GM19023 (cell line): ENCODE data around the gene SH3GLB2.
"Not testable (repeated sequence)": the region's sequence is repeated elsewhere in the genome, so short reads cannot be mapped to it uniquely, and the experiment has no call there.

Source experiments
- ATAC-seq: cut with Tn5 transposase; IDR thresholded peaks from one replicate; pipeline ENCODE4 v1.9.1; 2021; ENCODE audit warnings: mild to moderate bottlenecking, moderate library complexity; ENCODE audit not compliant: unreplicated experiment

The SH3GLB2 gene

DNA sequence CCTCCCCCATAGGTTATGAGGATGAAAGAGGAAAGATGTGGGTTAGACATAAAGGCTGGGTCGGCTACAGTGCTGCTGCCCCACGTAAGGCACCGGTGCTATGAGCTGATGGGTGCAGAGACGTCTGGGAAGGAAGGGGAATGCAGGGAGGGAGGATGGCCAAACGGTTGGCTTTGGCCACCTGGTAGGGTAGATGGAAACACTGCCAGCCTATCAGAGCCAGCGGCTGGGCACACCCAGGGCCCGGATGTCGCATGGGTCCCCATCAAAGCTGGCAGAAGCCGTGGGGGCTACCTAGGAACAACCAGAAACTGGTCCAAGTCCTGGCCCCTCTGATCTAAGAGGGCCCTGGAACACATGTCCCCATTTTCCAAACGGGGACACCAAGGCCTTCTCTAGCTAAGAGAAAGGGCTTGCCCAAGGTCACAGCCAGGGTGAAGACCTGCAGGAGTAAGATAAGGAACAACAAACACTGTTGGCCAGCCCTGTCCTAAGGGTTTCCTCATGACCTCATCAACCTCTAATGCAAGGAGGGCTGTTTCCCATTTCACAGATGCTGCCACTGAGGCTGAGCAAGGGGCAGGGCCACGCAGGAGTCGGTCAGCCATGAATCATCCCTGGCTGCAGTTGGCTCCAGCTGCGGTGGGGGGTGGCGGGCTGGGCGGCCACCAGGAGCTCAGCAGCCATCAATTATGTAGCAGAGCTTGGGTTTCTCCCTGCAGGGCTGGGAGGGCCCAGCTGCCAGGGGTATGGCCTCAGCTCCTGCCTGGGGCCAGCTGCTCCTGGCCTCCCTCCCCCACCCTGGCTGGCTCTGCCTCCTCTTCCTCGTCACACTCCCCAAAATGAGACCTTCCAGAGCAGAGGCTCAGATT, 4.9 kb downstream of the SH3GLB2 start:
- ATAC-seq = no peak

DNA sequence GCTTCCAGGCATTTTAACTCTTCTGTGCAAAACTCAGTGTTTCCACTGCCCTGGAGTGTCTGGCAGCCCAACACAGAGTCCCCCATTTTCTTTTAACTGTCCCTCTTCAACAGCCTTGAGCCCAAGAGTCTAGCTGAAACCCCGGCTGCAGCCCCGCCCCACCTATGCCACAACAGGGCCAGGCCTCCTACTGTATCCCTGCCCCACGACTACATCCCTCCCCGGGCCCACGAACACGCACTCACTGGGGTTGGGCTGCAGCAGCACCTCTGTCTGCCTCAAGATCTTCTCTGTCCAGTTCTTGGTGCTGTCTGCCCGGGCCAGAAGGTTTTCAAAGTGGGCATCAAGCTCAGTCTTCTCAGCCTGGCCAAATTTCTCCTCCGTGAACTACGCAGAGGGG, 6.1 kb downstream of the SH3GLB2 start:
- ATAC-seq = no peak

DNA sequence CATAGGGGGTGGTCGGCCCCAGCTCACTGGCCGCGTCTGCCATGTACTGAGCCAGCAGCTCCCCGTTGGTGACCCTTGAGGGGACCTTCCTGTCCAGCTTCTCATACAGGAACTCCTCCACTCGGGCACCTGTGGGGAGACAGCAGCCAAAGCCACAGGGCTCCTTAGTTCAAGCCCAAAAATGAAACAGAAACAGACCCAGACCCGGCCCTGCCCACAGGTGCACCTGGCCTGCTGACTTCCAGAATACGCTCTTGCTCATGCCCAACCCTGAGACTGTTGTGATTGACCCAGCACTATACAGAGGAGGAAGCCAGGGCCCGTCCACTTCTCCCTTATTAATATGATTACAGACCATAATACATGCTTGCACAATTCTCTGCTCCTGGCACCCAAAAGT, 7.0 kb downstream of the SH3GLB2 start:
- ATAC-seq = peak; percentile 76

DNA sequence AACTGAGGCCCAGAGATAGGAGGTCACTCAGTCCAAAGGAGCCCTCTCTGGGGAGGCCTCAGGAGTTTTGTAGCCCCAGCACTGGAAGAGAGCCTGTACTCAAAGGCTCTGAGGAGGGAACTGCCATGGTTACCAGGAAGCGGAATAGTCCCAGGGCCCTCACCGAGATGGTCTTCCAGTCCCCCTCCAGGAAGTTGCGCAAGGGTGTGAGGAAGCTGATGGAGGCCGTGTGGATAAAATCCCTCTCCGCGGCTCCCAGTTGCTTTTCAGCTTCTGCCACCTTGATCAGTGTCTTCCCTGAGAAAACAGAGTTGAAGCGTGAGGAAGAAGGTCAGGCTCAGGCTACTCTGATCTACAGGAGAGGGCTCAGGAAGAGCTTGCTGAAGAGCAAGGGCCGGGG, 13.5 kb downstream of the SH3GLB2 start:
- no peak for ATAC-seq

DNA sequence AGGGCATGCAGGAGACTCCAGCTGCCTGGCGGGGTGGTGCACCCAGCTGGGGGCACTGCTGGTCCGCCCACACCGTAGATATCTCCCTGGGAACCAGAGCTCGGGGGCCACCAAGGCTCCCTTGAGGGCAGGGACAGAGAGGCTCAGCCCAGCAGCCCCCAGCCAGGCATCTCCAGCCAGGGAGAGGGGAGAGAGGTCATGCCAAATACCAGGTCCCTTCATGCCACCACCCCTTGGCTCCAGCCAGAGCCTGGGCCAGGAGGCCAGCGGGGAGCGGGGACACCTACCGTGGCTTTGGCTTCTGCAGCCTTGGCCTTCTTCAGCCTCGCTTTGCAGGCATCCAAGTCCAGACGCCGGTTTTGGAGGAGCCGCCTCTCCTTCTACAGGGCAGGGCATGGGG, 14.0 kb downstream of the SH3GLB2 start:
- no peak for ATAC-seq

DNA sequence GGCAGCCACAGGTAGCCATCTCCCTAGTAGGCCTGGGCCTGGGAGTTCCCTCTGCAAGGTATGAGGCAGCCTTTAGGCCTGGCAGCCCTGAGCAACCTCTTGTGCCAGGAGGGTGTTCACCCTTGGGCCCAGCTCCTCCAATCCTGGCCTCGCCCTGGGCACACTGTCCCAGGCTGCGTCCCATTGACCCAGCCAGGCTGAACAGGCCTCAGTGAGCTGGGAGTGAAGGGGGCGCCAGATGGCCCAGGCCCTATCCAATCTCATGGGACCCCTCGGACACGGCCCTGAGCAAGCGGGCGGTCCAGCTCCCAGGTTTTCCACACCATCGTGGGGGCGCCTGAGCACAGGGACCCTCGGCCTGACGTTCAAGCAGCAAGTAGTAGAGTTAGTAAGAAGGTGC, 14.5 kb downstream of the SH3GLB2 start:
- ATAC-seq = no peak

DNA sequence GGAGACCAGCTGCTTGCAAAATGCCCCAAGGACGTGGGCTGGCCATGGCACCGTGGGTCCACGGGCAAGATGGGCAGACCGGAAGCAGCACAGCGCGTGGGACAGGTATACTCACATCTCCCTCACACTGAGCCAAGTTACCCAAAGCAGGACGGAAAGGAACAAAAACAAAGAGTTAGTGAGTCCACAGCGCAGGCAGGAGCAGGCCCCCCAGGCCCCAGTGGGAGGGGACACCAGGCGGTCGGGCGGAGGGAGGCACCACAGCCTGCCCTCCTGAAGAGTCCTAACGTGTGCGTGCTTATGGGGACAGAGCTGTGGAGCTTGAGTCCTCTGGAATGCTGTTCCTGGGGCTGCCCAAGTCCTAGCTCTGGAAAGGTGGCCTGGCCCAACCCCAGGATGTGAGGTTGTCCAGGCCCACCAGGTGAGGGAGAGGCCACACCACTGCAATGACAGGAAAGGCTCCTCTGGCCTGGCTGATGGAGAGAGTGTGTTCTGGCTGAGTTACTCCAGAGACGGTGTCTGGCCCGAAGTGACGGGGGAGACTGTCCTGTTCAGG, 15.2 kb downstream of the SH3GLB2 start:
- ATAC-seq = no peak

DNA sequence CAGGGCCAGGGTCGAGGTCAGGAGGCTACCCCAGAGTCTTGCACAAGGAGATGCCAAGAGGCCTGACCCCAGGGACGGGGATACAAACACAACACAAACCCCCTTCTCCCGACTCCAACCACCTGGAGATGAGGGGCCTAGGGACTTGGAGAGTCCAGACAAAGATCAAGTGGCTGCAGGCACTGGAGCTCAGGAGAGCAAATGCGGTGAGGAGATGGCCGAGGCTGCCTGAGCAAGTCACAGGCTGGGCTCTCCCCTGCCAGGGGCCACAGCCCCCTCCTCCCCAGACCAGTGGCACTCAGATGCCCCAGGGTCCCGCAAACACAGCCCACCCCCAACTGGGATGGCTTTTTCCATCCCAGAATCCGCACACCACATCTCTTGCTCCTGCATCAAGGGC, 15.8 kb downstream of the SH3GLB2 start:
- ATAC-seq = no peak

DNA sequence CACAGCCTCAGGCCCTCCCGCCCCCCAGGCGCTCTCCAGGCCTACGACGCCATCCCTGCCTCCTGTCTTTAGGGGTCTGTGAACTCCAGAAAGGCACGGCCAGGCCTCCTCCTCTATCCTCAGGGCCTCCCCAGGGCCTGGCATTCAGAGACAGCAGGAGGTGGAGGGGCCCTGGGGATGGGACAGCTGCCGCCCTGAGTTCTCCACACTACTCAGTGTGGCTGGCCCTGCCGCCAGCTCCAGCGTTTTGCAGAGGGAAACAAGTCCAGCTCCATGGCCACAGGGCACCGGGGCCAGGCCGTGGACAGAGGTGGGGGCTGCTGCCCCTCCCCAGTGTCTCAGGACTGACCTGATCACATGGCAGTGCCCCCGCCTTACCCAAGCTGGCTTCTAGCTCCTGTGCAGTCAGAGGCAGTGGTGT, 16.4 kb downstream of the SH3GLB2 start:
- no peak for ATAC-seq

DNA sequence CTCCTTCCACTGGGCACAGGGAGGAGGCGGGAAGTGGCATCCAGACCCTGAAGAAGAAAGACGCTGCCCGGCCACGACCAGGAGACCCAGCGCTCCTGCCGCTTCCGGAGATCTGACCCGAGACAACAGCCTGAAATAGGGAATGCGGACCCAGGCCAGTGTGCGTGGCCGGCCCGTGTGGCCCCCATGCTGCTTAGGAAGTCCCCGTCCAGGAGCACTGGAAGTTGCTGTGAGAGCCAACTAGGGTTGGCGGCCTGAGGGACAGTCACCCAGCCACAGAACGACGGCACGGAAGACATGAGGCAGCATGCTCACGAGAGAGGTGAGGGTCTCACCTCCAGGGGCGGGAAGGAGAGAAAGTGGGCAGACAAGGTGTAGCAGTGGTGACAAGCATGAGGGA, 17.0 kb downstream of the SH3GLB2 start:
- no peak for ATAC-seq

DNA sequence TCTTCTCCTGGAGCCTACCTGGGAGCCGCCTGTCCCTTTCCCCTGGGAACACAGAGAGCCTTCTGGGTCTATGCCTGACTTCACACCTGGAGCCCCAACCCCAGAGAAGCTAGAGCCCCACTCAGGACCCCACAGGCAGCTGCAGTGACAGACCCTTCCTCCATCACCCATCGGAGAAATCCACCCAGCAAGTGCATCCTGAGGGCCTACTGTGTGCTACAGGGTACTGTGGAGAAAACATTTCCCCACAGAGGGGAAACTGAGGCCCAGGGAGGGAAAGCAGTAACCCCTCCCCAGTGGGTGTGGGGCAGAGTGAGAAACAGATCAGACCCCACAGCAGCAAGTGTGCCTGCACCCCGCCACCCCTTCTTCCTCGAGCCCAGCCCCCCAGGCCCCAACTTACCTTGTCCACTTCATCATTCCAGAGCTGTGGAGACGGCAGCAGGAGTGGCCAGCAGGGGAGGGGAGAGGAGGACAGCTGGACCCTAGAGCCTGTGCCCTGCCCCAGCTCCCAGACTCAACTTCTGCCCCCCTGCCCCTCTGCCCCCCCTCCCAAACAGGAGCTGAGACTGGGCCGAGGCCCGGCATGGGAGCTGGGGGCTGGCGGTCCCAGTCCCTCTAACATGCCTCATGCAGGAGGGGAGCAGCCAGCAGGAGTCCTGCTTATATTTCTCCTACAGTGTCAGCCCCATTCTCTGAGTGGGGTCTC, 17.7 kb downstream of the SH3GLB2 start:
- no peak for ATAC-seq

DNA sequence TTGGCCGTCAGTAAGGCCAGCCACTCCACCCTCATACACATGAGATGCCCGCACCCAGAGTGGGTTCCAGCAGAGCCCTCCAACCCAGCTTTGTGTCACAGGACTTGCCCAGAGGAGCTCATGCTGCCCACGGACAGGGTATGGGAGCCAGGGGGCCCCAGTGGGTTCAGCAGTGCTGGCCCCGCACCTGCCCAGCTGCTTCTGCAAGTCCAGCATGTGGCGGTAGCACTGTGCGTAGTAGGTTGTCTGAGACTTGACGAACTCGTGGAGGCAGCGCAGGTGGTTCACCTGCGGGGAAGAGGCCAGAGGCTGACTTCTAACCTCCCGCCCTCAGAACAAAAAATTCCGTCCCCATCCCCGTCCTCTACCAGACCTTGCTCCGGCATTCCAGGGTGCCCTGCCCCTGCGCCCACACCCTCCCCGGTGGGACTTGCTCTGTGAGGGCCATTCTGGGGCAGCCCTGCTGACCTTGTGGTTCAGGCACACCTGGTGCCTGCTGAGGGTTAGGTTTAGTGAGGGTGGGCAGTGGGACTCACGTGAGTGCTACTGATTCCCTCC, 18.5 kb downstream of the SH3GLB2 start:
- no peak for ATAC-seq

DNA sequence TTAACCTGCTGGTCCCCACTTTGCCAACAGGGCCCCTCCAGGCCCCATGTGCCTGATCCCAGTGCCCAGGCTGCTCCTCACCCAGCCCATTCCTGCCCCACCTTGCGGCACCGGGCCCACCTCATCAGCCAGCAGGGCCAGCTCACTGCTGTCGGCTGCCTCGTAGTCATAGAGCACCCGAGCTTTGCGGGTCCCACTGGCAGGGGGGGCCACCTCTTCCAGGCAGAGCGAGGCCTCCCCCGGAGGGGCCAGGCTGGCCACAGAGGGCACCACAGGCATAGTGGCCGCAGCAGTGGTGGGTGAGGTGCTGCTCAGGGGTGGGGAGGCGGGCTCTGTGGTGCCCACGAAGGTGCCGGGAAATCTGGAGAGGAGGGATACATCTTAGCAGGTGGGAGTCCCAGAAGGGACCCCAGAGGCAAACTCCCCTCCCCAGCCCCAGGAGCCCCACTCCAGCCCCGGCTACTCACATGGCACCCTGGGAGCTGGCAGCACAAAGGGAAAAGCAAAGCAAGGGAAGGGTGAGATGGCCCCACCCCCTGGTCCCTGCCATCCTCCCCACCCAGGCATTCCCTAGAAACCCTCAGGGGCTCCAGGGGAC, 19.0 kb downstream of the SH3GLB2 start:
- ATAC-seq = no peak

DNA sequence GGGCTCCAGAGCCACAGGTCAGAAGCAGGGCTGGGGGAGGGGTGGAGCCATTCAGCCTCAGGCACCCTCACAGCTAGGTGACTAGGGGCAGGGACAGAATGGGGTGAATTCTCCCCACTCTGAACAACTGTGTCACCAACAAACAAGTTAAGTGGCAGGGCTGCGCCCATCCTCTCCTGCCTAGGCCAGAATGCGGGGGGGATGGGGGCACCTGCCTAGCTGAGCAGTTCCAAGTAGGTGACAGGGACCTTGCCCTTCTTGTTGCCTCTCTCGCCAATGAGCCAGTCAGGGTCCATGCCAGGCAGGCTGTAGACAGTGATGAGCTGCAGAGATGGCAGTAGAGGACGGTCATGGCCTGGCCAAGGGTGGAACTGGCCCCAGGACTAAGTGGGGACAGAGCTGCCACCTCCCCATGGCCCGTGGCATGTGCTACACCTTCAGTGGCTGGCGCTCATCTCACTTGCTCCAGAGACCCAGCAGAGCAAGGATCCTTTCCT, 19.6 kb downstream of the SH3GLB2 start:
- no peak for ATAC-seq

DNA sequence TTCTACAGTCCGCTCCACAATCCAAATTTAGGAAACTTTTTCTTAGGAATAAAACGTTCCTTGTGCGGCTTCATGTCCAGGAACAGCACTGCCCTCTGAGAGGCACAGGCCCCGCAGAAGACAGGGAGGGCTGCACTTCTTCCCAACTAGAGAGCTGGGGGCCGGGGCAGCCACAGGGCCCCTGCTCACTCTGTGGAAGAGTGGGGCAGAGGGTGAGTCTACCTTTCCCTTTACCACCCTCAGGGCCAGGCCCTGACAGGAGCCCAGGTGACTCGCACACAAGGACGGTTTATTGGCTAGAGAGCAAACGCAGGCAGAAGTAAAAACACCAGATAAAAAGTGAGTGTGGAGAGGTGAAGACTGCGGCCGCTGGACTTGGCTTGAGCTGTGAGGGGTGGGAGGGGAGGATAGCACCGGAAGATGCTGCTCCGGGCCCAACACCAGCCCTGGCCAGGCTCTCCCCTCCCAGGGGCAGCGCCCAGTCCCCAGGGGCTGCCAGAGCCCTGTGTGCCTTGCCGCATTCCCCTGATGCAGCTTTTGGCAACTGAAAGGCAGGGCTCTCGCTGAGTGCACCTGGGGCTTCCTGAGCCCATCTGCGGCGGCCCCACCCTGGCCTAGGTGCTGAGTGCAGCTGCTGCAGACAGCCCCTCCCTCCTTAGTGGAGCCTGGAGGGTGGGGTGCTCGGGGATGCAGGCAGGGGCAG, 20.2 kb downstream of the SH3GLB2 start:
- ATAC-seq = no peak

DNA sequence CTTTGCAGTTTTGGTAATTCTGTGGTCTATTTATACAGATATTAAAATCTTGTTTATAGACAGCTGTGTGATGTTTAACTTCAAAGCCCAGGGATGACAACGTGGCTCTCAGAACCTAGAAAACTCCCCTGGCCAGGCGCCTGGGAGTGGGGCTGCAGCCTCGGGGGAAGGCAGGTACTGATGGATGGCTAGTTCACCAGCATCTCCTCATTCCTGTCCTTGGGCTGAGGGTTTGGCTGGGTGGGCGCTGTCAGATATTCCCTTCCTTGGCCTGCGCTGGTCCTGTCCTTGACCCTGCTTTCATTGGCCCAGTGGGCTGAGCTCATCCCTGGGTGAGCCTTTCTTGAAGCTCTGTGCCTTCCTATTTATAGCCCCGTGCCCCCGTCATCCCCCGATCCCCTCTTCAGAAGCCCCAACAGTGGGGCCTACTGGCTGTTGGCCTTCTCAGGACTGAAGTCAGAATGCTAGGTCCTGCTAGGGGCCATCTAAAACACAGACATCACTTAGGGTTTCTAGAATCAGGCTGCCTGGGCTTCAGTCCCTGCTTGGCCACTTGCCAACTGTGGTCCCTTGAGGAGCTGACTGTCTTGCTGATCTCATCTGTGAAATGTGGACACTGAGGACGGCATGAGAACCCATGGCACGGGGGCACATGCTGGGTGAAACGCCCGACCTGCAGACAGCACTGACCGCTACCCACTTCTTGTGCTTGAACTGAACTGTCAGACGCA, 20.9 kb downstream of the SH3GLB2 start:
- ATAC-seq = no peak

DNA sequence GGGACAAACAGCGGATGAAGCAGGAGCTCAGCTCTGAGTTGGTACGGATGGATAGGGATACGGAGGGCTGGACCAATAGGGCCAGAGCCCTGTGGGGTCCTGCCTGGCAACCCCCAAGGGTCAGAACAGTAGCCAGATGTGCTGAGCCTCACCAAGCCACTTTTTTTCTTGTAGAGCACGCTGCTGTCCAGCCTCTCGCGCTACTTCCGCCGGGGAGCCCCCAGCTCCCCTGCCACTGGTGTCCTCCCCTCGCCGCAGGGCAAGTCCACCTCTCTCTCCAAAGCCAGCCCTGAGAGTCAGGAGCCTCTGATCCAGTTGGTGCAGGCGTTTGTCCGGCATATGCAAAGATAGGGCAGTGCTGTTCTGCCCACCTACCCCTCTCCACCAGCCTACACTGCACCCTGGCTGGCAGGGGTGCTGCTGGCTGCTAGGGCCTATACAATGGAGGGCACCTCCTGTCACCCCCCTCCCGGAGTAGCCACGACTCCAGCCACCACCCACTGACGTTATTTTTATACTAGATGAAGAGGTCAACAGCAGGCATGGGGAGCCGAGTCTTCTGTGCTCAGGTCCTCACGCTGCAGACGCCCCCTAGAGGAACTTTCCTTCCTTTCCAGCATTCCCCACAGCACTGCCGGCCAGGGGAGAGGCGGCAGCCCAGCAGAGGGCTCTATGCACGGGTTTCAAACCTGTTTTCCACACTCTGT, 21.6 kb downstream of the SH3GLB2 start:
- ATAC-seq = no peak

DNA sequence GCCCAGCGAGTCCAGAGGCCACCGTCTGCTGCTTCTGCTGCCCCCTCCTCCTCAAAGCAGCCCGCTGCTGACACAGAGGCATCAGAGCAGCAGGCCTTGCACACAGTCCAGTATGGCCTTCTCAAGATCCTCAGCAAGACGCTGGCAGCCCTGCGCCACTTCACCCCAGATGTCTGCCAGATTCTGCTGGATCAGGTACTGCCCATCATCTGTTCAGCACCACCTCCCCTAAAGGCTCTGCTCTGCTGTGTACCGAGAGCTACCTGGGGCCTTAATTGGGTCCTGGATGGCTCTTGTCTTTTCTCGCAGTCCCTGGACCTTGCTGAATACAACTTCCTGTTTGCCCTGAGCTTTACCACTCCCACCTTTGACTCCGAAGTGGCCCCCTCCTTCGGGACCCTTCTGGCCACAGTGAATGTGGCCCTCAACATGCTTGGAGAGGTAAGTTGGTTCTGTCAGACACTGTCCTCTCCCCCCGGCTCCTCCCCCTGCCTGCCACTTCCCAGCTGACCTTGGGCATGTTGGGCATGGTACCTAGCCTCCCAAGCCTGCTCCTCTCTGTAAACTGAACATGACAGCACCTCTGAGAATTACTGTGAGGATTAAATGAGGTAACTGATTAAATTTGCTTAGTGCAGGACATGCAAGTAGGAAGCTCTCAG, 22.7 kb downstream of the SH3GLB2 start:
- ATAC-seq = no peak

DNA sequence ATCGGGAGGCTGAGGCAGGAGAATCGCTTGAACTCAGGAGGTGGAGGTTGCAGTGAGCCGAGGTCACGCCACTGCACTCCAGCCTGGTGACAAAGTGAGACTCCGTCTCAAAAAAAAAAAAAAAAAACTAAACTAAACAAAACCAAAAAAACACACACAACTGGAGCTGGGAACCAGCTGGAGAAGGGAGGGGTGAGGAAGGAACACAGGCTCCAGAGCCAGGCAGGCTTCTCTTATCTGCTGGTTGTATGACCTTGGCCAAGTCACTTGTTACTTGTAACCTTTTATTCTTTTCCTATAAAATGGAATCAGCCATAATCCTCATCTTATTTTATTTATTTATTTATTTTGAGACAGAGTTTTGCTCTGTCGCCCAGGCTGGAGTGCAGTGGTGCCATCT, 24.0 kb downstream of the SH3GLB2 start:
- not testable (repeated sequence) for ATAC-seq
